HG03135 (cell line): ENCODE results near the gene GCSAM.

Source experiments
- ATAC-seq: cut with Tn5 transposase; IDR thresholded peaks from one replicate; pipeline ENCODE4 v1.9.1; 2021; ENCODE audit warnings: mild to moderate bottlenecking, moderate library complexity; ENCODE audit not compliant: unreplicated experiment

The GCSAM gene

DNA sequence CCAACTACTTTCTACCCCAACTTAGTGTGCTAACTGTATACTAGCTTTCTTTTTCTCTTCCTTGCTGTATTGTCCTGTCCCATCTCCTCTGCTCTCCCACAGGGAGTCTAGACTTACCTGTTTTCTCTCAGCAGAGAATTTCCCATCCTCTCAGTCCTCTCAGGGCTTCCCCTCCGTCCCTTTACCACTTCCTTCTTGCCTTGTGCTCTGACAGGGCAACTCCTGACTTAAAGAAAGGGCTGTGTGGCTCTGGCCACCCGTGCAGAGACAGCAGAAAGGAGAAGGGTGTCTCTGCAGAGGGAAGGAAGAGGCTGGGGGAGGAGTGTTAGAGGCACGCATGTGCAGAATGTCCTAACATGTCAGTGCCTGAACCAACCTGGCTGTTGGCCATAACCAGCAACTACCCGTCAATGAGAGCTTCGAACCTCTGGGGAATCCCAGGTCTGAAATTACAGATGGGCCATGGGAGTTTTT lies at the start of gene GCSAM:
TSS of gene GCSAM (minus strand) at position 274 of the 474 bp plus-strand sequence. CDS start at position 146, 128 bp downstream.
- peak; percentile 58 for ATAC-seq

GRCh38 chr3:112175646-112176045 lies 42.6 kb upstream of the GCSAM start:
- no peak for ATAC-seq

DNA sequence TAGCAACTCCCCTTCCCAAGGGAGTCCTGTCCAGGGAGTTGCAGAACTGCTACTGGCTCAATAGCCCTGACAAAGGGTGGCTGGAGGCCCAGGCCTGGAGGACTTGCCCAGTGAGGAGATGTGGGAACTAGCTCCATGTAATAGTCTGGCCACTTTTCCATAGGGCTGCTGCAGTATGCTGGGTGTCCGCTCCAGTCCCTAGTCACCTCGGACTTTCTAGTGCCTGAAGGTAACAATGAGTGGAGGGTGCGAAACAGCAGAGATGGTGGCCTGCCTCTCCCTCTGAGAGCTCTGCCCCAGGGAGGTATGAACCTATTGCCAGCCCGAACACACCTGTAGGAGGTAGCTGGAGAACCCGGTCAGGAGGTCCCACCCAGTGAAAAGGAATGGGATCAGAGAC lies 42.0 kb upstream of the GCSAM start:
- no peak for ATAC-seq

GRCh38 chr3:112171144-112171543 lies 38.1 kb upstream of the GCSAM start:
- ATAC-seq, result no peak

DNA sequence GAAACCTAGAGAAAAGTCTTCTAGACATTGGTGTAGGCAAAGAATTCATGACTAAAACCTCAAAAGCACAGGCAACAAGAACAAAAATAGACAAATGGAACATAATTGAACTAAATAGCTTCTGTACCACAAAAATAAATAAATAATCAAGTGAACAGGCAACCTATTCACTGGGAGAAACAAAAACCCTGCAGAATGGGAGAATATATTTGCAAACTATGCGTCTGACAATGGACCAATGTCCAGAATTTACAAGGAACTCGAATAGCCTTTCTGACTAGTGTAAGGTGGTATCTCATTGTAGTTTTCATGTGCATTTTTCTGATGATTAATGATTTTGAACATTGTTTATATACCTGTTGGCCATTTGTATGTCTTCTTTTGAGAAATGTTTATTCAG lies 37.0 kb upstream of the GCSAM start:
- no peak for ATAC-seq

DNA sequence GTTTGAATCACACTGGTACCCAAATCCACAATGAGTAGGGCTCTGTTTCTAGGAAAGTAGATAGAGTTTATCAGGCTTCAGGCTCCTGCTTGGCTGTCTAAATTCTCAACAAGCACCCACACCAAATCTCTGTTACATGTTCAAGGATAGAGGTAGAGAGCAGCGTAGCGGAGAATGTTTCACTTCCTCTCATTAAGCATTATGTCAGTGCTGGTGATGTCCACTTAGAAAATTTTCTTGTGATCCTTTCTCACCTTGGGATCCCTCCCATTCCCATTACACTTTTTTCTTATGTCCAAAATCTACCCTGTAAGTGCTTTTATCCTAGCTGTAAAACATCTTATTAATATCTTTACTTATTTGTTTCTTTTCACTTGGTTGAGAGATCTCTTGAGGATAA lies 34.7 kb upstream of the GCSAM start:
- ATAC-seq, result peak; percentile 69

DNA sequence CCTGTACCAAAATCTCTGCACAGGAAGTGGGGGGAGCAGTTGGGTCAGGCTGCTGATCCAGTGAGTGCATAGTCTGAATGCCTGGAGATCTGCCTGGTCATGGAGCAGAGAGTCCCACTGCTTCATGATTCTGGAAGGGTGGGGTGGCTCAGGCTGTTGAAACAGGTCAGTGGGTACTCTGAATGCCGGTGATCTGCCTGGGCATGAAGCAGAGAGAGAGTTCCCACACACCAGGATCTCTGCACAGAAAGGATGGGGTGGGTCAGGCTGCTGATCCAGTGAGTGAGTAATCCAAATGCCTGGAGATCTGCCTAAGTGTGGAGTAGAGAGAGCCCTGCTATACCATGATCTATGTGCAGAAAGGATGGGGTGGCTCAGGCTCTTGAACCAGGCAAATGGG lies 16.1 kb upstream of the GCSAM start:
- no peak for ATAC-seq

- ATAC-seq, result no peak
These were observed 10.6 kb upstream of the GCSAM start for GRCh38 chr3:112143689-112144088.

DNA sequence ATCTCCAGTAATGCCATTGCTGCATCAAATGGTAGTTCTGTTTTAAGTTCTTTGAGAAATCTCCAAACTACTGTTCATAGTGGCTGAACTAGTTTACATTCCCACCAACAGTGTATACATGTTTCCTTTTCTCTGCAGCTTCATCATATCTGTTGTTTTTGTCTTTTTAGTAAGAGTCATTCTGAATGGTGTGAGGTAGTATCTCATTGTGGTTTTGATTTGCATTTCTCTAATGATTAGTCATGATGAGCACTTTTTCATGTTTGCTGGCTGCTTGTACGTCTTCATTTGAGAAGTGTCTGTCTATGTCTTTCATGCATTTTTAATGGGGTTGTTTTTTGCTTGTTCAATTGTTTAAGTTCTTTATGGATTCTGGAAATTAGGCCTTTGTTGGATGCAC lies 10.2 kb upstream of the GCSAM start:
- no peak for ATAC-seq

DNA sequence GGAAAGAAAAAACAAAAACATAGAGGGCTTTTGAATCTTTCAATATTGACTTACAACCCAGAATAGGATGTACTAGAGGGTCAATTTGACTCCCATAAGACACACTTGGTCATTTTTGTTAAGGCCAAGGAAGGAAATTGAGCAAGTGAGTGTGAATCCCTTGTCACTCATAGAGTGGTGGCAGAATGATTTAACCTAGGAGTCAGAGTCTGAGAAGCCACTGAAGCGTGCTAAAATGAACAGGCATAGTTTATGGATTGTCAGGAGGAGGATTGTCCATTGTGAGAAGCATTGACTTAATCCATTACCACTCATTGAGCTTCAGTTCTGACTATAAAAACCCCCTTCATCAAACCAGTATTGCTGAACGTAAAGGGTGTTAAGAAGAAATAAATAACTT lies 8.2 kb upstream of the GCSAM start:
- no peak for ATAC-seq

GRCh38 chr3:112140584-112140983 lies 7.5 kb upstream of the GCSAM start:
- no peak for ATAC-seq

DNA sequence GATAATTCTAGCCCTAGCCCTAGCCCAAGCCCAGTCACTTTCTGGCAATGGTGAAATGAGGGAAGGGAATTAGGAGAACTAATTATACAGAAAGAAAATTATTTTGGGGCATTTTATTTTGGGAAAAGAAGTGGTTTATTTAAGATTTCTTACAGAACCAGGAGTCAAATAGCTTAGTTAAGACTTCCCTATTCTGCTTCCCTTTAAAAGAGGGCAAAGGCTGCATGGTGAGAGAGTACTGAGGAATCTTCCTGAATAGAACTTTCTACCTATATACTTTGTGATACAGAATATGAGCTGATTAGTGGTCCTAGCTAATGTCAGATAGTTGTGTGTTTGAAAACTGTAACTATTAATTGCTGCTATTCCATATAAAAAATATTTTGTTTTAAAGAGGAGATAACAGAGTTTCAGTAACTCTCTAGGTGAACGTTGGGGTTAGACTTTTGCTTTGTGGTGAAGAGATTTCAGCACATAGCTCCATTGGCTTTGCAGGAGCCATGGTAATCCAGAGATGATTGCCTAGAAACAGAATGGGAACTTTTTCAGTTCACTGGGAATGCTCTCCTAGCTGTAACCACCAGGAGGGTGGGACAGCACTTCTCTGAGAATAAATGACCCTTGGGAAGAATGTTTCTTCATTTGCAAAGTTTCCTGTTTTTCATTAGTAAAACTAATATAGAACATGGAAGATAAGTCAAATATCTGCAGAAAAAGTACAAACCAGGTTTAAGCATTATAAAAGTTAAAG lies 5.3 kb upstream of the GCSAM start:
- no peak for ATAC-seq

GRCh38 chr3:112137781-112138180 lies 4.7 kb upstream of the GCSAM start:
- ATAC-seq, result no peak

DNA sequence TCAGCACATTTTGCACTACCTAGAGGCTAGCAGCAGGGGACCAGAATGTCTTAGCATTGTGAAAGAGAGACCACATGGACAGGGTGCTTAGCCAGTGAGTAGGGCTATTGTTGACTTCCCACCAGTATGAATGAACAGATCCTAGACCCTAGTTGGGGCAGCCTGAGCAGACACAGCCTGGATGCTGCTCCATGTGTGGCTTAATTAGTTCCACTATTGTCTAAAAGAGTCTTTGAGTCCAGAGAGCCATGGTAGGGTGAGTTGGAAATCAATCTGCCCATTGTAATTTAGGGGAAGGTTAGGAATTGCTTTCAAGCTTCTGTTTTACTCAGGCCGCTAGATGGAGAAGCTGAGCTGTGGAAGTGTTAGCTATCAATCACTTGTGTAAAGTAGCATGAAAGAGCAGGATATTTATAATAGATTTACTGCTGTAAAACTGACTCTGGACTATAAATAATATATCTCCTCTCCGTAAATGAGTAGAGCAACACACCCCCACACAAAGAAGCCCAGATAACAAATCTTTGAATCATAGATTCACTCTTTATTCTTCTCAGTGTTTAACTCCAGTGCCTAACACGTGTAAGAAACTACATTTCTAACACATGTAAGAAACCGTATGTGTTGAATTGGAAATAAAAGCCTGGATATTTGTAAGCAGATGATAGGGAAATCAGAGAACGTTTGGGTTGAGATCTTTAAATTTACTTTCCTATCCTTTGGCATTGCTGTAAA lies 4.1 kb upstream of the GCSAM start:
- ATAC-seq, result no peak

GRCh38 chr3:112136046-112136445 lies 3.0 kb upstream of the GCSAM start:
- no peak for ATAC-seq

DNA sequence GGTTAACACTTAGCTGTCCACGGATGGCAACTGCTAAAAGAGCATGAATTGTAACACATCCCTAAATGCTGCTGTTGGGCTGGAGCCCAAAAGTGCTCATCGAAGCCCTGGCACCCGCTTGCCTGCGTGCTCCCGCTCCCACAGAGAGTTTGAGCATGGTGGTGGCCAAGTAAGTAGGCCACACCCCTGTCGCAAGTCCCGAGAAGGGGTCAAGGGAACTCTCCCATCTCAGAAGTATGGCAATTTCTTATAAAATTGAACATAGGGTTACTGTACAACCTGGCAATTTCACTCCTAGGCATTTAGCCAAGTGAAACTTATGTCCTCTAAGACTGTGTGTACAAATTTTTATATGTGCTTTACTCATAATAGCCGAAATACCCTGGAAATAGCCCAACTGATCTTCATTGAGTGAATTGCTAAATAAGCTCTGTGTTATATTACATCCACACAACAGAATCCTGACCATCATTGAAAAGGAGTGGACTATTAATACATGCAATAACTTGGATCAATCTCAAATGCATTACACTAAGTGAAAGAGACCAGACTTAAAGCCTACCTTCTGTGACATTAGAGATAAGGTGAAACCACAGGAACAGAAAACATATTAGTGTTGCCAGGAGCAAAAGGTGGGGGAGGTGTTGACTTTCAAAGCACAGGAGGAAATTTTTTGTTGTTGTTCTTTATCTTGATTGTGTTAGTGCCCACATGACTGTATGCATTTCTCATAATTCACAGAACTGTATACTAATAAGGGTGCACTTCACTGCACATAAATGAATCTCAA lies 1.5 kb upstream of the GCSAM start:
- ATAC-seq, result no peak

GRCh38 chr3:112133626-112134334 lies 732 bp upstream of the GCSAM start:
- no peak for ATAC-seq

- ATAC-seq, result no peak
These were observed 494 bp downstream of the GCSAM start for GRCh38 chr3:112132554-112132953.

DNA sequence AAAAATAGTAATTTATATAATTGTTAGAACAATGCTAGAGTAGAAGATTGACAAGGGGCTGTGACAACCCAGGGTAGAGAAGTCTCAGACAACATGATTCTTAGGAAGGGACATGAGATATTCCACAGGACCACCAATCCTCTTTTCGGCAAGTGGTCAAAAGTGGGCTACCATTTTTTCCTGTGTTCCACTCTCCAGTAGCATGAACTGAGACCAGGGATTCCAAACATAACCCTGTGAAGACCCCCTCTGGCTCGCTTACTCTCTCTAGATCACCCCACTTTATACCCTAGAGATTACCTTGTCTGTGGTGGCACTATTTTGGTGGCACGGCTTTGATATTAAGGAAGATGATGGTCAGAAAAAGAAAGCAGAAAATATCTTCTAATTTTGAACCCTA lies 960 bp downstream of the GCSAM start:
- no peak for ATAC-seq

DNA sequence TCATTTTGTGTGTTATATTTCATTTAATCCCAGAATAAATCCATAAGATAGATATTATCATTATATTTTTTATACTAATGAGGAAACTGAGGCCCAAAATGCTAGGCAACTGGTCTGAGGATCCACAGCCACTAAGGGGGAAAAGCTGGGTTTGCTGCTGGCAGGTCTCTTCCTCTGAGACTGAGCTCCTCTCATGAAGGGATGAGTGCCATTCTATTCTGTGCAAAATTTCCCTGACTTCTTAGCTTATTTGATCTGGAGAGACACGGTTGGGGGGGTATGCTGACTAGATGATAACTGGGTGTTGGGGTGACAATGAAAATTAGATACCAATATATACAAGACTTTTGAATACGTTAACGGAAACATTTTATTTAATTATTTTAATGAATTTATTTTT lies 1.9 kb downstream of the GCSAM start:
- ATAC-seq, result no peak

GRCh38 chr3:112130638-112130993 lies 2.4 kb downstream of the GCSAM start:
- no peak for ATAC-seq
